ENCODE data around the gene SERPIND1.

SERPIND1 gene

GRCh38 chr22:20750461-20751184 lies 23.3 kb upstream of the SERPIND1 start:
- H3K4me3 ChIP-seq (replicated peaks in 1 of 2; ENCODE audit: low read depth in 2 of 2, low read length in 2 of 2) = no peak overlapping the region
- TF ChIP-seq CTCF (IDR thresholded peaks at IDR 0.05; ENCODE audit: low read depth, low read length) = no peak
- DNase-seq (ENCODE audit: low read depth in 2 of 2) = peak; percentile 79 to 92

- DNase-seq (ENCODE audit: low read depth in 2 of 2) = peak; percentile 3 to 10
- no peak for TF ChIP-seq CTCF (IDR thresholded peaks at IDR 0.05; ENCODE audit: low read depth, low read length)
- H3K4me3 ChIP-seq (replicated peaks in 1 of 2; ENCODE audit: low read depth in 2 of 2, low read length in 2 of 2) = no peak overlapping the region
Observed at GRCh38 chr22:20751185-20751851, 22.6 kb upstream of the SERPIND1 start.

- no peak overlapping the region for H3K4me3 ChIP-seq (replicated peaks in 1 of 2; ENCODE audit: low read depth in 2 of 2, low read length in 2 of 2)
- TF ChIP-seq CTCF (IDR thresholded peaks at IDR 0.05; ENCODE audit: low read depth, low read length) = no peak
- no peak for DNase-seq (ENCODE audit: low read depth in 2 of 2)
Observed at GRCh38 chr22:20752104-20752741, 21.7 kb upstream of the SERPIND1 start.

- DNase-seq (ENCODE audit: low read depth in 2 of 2) = no peak
- no peak overlapping the region for H3K4me3 ChIP-seq (replicated peaks in 1 of 2; ENCODE audit: low read depth in 2 of 2, low read length in 2 of 2)
- TF ChIP-seq CTCF (IDR thresholded peaks at IDR 0.05; ENCODE audit: low read depth, low read length) = no peak
Observed at GRCh38 chr22:20752873-20753272, 21.0 kb upstream of the SERPIND1 start.

- no peak overlapping the region for H3K4me3 ChIP-seq (replicated peaks in 1 of 2; ENCODE audit: low read depth in 2 of 2, low read length in 2 of 2)
- DNase-seq (ENCODE audit: low read depth in 2 of 2) = no peak
- TF ChIP-seq CTCF (IDR thresholded peaks at IDR 0.05; ENCODE audit: low read depth, low read length) = no peak
Observed at GRCh38 chr22:20756846-20757245, 17.1 kb upstream of the SERPIND1 start.

- no peak for DNase-seq (ENCODE audit: low read depth in 2 of 2)
- no peak overlapping the region for H3K4me3 ChIP-seq (replicated peaks in 1 of 2; ENCODE audit: low read depth in 2 of 2, low read length in 2 of 2)
- peak; percentile 13 for TF ChIP-seq CTCF (IDR thresholded peaks at IDR 0.05; ENCODE audit: low read depth, low read length)
Observed at GRCh38 chr22:20758688-20759087, 15.2 kb upstream of the SERPIND1 start.
